PC-3 (cell line): ENCODE data around the gene PRDM10. TPM values are rescaled to one million over a fixed set of nuclear protein-coding genes. Genes with fewer than 3 reads are reported as not detected.
A peak's percentile ranks its signal among the peaks of the same experiment; 100 is the strongest.

Experiments used
- ATAC-seq: fragments of 200-7000 bp; cut with Tn5 transposase; 2 replicates; pipeline ENCODE4 v1.9.1; 2020; ENCODE audit warnings: mild to moderate bottlenecking, moderate library complexity
- BruUV-seq: library from RNA; stranded (reverse); fragments of 400-500 nt; replicated peaks from 2 replicates; lab custom pipeline; 2021; lab: Mats Ljungman, UMichigan
- CTCF ChIA-PET: fragments of 300-600 bp; sonication (Branson Sonifier 250); formaldehyde crosslinking; loops from one replicate; lab custom pipeline; 2022; ENCODE audit warnings: antibody characterized with exemption; lab: Charles Lee
- POLR2A ChIA-PET: fragments of 300-600 bp; sonication (Branson Sonifier 250); formaldehyde crosslinking; loops from one replicate; lab custom pipeline; 2022; ENCODE audit warnings: antibody characterized with exemption; ENCODE audit not compliant: unreplicated experiment; lab: Charles Lee
- DNase-seq: peaks from one replicate; pipeline ENCODE4 v3.0.0-alpha.2; 2015
- H2AFZ ChIP-seq: fragments of 300-600 bp; sonication (generic); 2 replicates; pipeline ENCODE4 v1.6.0; 2016; ENCODE audit warnings: antibody characterized with exemption, low read length
- H3F3A ChIP-seq: fragments of 300-600 bp; sonication (generic); one replicate; pipeline ENCODE4 v1.6.0; 2017; ENCODE audit warnings: antibody characterized with exemption, low read length, control low read depth, mild to moderate bottlenecking; ENCODE audit not compliant: unreplicated experiment
- H3K27ac ChIP-seq: fragments of 300-600 bp; sonication (generic); 2 replicates; pipeline ENCODE4 v1.5.1; 2016; ENCODE audit warnings: mild to moderate bottlenecking, low read length
- H3K27me3 ChIP-seq: fragments of 300-600 bp; sonication (generic); 2 replicates; pipeline ENCODE4 v1.6.1; 2016; ENCODE audit warnings: low read length, mixed read lengths
- H3K36me3 ChIP-seq: fragments of 300-600 bp; sonication (generic); 2 replicates; pipeline ENCODE4 v1.6.1; 2016; ENCODE audit warnings: low read depth, mixed run types, low read length, mixed read lengths
- H3K4me1 ChIP-seq: fragments of 300-600 bp; sonication (generic); 2 replicates; pipeline ENCODE4 v1.5.1; 2016; ENCODE audit warnings: low read length; ENCODE audit not compliant: insufficient read depth
- H3K4me2 ChIP-seq: fragments of 300-600 bp; sonication (generic); 2 replicates; pipeline ENCODE4 v1.6.0; 2016; ENCODE audit warnings: low read length
- H3K4me3 ChIP-seq: fragments of 300-600 bp; sonication (generic); 2 replicates; pipeline ENCODE4 v1.5.1; 2016; ENCODE audit warnings: mild to moderate bottlenecking, low read length, mixed read lengths
- H3K79me2 ChIP-seq: fragments of 300-600 bp; sonication (generic); 2 replicates; pipeline ENCODE4 v1.6.1; 2017; ENCODE audit warnings: low read length, mixed read lengths
- H3K9ac ChIP-seq: fragments of 300-600 bp; sonication (generic); 2 replicates; pipeline ENCODE4 v1.6.0; 2016; ENCODE audit warnings: mild to moderate bottlenecking, low read length
- H3K9me2 ChIP-seq: fragments of 300-600 bp; sonication (generic); replicated peaks from 2 replicates; pipeline ENCODE4 v1.6.1; 2016; ENCODE audit warnings: mixed run types, low read length, mixed read lengths
- H3K9me3 ChIP-seq: fragments of 300-600 bp; sonication (generic); 2 replicates; pipeline ENCODE4 v1.6.1; 2016; ENCODE audit warnings: low read length, mixed read lengths
- H4K20me1 ChIP-seq: fragments of 300-600 bp; sonication (generic); 2 replicates; pipeline ENCODE4 v1.6.1; 2016; ENCODE audit warnings: low read length, mixed read lengths
- EZH2 ChIP-seq: fragments of 300-600 bp; sonication (generic); IDR thresholded peaks from one replicate; pipeline ENCODE4 v1.6.1; 2017; ENCODE audit warnings: antibody characterized with exemption, mild to moderate bottlenecking, low read length; ENCODE audit not compliant: unreplicated experiment
- EZH2phosphoT487 ChIP-seq: fragments of 300-600 bp; sonication (generic); IDR thresholded peaks from 2 replicates; pipeline ENCODE4 v1.6.1; 2018; ENCODE audit warnings: mild to moderate bottlenecking, antibody characterized with exemption, low read length, borderline replicate concordance
- intact Hi-C: fragments of 100-400 bp; cut with micrococcal nuclease; formaldehyde crosslinking; loops from 2 replicates; pipeline ENCODE4 v1.9.0; 2023
- total RNA-seq: library from RNA; depleted of rRNA; stranded (reverse); fragments of >200 nt; gene quantifications from 2 replicates; pipeline ENCODE4 v1.2.3, GENCODE V29; 2014
- TF ChIP-seq, protein P1 (sequence below): fragments of 300-600 bp; sonication (generic); conservative IDR thresholded peaks from 2 replicates; pipeline ENCODE4 v1.5.1; 2017; ENCODE audit warnings: antibody characterized with exemption, low read depth, mild to moderate bottlenecking, low read length

The PRDM10 gene
- total RNA-seq, 1 experiment from 2014 or later: 7.3 TPM

DNA sequence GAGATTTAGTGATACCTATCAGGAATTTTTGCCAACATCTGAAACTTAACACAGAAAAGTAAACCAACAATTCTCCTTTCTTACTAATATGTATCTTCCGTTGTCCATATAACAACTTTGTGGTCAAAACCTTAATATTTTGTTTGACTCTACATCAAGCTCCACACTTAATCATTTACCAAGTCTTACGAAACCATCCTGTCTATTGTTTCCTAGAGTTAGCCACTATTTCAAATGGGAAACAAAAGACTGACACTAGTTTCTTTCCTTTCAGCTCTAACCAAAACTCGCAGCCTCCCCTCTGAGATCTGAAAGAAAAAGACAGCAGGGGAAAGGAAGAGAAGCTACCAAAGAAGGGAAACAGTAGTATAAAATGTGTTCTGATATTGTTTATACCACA lies 26.5 kb upstream of the PRDM10 start:
- DNase-seq (peak; percentile 70), ATAC-seq (no peak)
- intact Hi-C loops: no loop called here
- Histone ChIP-seq H3K9me2 (no peaks in the 10 kb centered on the region), H3F3A (no peaks in the 10 kb centered on the region), H3K9ac (no peak overlapping the region), H3K27ac (no peak overlapping the region), H4K20me1 (no peaks in the 10 kb centered on the region), H3K4me2 (peak overlapping the region; percentile 20; the same call in 1 of the 2 replicates), H2AFZ (peak overlapping the region; percentile 48; the same call in 1 of the 2 replicates), H3K79me2 (no peaks in the 10 kb centered on the region), H3K36me3 (no peaks in the 10 kb centered on the region), H3K4me1 (peaks cover 23% of the 10 kb centered on the region), H3K9me3 (no peaks in the 10 kb centered on the region), H3K4me3 (no peak overlapping the region), H3K27me3 (no peaks in the 10 kb centered on the region)
- no peak for TF ChIP-seq EZH2phosphoT487
- TF ChIP-seq, protein P1, sequence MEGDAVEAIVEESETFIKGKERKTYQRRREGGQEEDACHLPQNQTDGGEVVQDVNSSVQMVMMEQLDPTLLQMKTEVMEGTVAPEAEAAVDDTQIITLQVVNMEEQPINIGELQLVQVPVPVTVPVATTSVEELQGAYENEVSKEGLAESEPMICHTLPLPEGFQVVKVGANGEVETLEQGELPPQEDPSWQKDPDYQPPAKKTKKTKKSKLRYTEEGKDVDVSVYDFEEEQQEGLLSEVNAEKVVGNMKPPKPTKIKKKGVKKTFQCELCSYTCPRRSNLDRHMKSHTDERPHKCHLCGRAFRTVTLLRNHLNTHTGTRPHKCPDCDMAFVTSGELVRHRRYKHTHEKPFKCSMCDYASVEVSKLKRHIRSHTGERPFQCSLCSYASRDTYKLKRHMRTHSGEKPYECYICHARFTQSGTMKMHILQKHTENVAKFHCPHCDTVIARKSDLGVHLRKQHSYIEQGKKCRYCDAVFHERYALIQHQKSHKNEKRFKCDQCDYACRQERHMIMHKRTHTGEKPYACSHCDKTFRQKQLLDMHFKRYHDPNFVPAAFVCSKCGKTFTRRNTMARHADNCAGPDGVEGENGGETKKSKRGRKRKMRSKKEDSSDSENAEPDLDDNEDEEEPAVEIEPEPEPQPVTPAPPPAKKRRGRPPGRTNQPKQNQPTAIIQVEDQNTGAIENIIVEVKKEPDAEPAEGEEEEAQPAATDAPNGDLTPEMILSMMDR: no peak
- TF ChIP-seq EZH2: no peak
- BruUV-seq: no TSS peak
- CTCF ChIA-PET: no interaction called here
- POLR2A ChIA-PET: no interaction called here

DNA sequence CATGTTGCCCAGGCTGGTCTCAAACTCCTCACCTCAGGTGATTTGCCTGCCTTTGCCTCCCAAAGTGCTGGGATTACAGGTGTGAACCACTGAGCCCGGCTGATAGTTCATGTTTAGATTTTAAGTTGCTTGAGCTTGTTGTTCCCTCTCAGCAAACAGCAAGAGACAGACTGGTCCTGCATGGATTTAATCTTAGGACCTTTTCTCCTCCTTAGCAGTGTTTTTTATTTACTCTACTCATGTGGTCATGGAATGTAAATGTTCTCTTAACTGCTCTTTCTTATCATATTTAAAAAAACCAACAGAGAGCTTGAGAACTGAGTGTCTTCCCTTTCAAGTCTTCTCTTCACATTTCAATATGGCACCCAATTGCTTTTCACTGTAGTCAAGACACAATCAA lies 22.7 kb upstream of the PRDM10 start:
- H3K4me2 ChIP-seq: no peak overlapping the region
- H4K20me1 ChIP-seq: no peaks in the 10 kb centered on the region
- no TSS peak for BruUV-seq
- no peak overlapping the region for H2AFZ ChIP-seq
- peak; percentile 33 for DNase-seq
- no peaks in the 10 kb centered on the region for H3K9me3 ChIP-seq
- no peak overlapping the region for H3K9ac ChIP-seq
- no peaks in the 10 kb centered on the region for H3K36me3 ChIP-seq
- peaks cover 4% of the 10 kb centered on the region for H3F3A ChIP-seq
- H3K27me3 ChIP-seq: no peaks in the 10 kb centered on the region
- H3K9me2 ChIP-seq: no peaks in the 10 kb centered on the region
- POLR2A ChIA-PET: no interaction called here
- peaks cover 40% of the 10 kb centered on the region for H3K4me1 ChIP-seq
- ATAC-seq: no peak
- H3K27ac ChIP-seq: no peak overlapping the region
- TF ChIP-seq EZH2phosphoT487: no peak
- no peak for TF ChIP-seq EZH2
- TF ChIP-seq, protein P1: no peak
- no peaks in the 10 kb centered on the region for H3K79me2 ChIP-seq
- intact Hi-C loops: no loop called here
- H3K4me3 ChIP-seq: no peak overlapping the region
- CTCF ChIA-PET: no interaction called here

DNA sequence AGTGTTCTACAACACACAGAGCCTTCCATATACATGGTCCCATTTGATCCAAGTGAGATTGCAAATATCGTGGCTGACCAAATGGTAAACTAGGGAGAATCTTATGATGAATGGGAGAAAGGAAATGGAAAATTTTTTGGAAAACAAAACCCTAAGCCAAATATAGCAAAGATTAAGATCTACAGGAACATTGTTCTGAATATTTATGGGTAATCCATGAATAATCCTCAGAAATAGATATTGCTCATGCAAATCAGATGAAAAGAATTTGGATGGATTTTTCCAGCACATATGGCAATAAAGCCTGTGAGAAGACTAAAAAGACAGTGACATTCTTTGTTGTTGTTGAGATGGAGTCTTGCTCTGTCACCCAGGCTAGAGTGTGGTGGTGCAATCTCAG lies 21.7 kb upstream of the PRDM10 start:
- Histone ChIP-seq H4K20me1 (no peaks in the 10 kb centered on the region), H2AFZ (no peak overlapping the region), H3F3A (peaks cover 4% of the 10 kb centered on the region), H3K79me2 (no peaks in the 10 kb centered on the region), H3K4me3 (no peak overlapping the region), H3K4me2 (peak overlapping the region; percentile 33), H3K9me3 (no peaks in the 10 kb centered on the region), H3K36me3 (no peaks in the 10 kb centered on the region), H3K27ac (0 out of 2 replicates have a peak overlapping the region, but pooled peaks have one; percentile 3), H3K9ac (no peak overlapping the region), H3K27me3 (no peaks in the 10 kb centered on the region), H3K9me2 (no peaks in the 10 kb centered on the region), H3K4me1 (peaks cover 38% of the 10 kb centered on the region)
- DNase-seq: peak; percentile 71
- BruUV-seq: no TSS peak
- intact Hi-C loops: no loop called here
- ChIA-PET POLR2A (no interaction called here), CTCF (no interaction called here)
- peak; percentile 14; the same call in 1 of the 2 replicates for ATAC-seq
- TF ChIP-seq EZH2 (no peak), EZH2phosphoT487 (no peak)
- TF ChIP-seq, protein P1: no peak
